ENCODE measurements around the gene SEC62. TPM values are rescaled to one million over a fixed set of nuclear protein-coding genes. Genes with fewer than 3 reads are reported as not detected.

SEC62 gene
- 100 to 1,000 TPM in 1 of 2 donors, 10 to 100 TPM in 1; 90.6 to 100 TPM for total RNA-seq

GRCh38 chr3:169966428-169966950 lies at the start of gene SEC62:
SEC62 (plus strand) TSS chr3:169966807; CDS start chr3:169966823, 16 bp downstream.
- peaks cover 8% of the 10 kb centered on the region in 2 donors for H3K36me3 Mint-ChIP-seq (ENCODE audit: insufficient read depth in 2 of 2)
- peaks cover 2 to 6% of the 10 kb centered on the region in 2 donors for H3K9me3 Mint-ChIP-seq
- peaks cover under 1% of the 10 kb centered on the region for H3K27me3 Mint-ChIP-seq (ENCODE audit: low read depth)
- peaks cover 67% of the 10 kb centered on the region for H3K4me1 Mint-ChIP-seq (ENCODE audit: low read depth)
- H3K4me3 Mint-ChIP-seq = peak within 1 kb of the TSS; percentile 95 to 96
- DNase-seq (peak; percentile 95 to 96), ATAC-seq (replicated peaks in 1 of 2) (peak; percentile 91)
- peak within 1 kb of the TSS; percentile 97 for H3K27ac Mint-ChIP-seq

GRCh38 chr3:169923189-169923588 lies 43.4 kb upstream of the SEC62 start:
- Mint-ChIP-seq H3K4me3 (no peak overlapping the region), H3K27me3 (ENCODE audit: low read depth) (no peaks in the 10 kb centered on the region), H3K9me3 (no peaks in the 10 kb centered on the region), H3K27ac (no peak overlapping the region), H3K4me1 (ENCODE audit: low read depth) (no peaks in the 10 kb centered on the region), H3K36me3 (ENCODE audit: insufficient read depth in 2 of 2) (no peaks in the 10 kb centered on the region)
- no peak for DNase-seq
- no peak for ATAC-seq (replicated peaks in 1 of 2)

GRCh38 chr3:169923831-169924230 lies 42.8 kb upstream of the SEC62 start:
- DNase-seq (no peak), ATAC-seq (replicated peaks in 1 of 2) (no peak)
- Mint-ChIP-seq H3K27me3 (ENCODE audit: low read depth) (no peaks in the 10 kb centered on the region), H3K36me3 (ENCODE audit: insufficient read depth in 2 of 2) (no peaks in the 10 kb centered on the region), H3K27ac (no peak overlapping the region), H3K4me1 (ENCODE audit: low read depth) (no peaks in the 10 kb centered on the region), H3K9me3 (no peaks in the 10 kb centered on the region), H3K4me3 (no peak overlapping the region)

- Mint-ChIP-seq H3K27ac (no peak overlapping the region), H3K4me1 (ENCODE audit: low read depth) (peaks cover 7% of the 10 kb centered on the region), H3K4me3 (no peak overlapping the region), H3K9me3 (no peaks in the 10 kb centered on the region), H3K36me3 (ENCODE audit: insufficient read depth in 2 of 2) (no peaks in the 10 kb centered on the region), H3K27me3 (ENCODE audit: low read depth) (peaks cover 7% of the 10 kb centered on the region)
- ATAC-seq (replicated peaks in 1 of 2) (peak; percentile 72 to 78), DNase-seq (peak in 1 of 2 donors; percentile 16)
Observed at GRCh38 chr3:169929830-169930519, 36.6 kb upstream of the SEC62 start.

GRCh38 chr3:169930843-169931242 lies 35.8 kb upstream of the SEC62 start:
- H3K4me1 Mint-ChIP-seq (ENCODE audit: low read depth) = peaks cover 7% of the 10 kb centered on the region
- no peak overlapping the region for H3K27ac Mint-ChIP-seq
- DNase-seq = no peak
- no peak overlapping the region for H3K4me3 Mint-ChIP-seq
- no peaks in the 10 kb centered on the region for H3K36me3 Mint-ChIP-seq (ENCODE audit: insufficient read depth in 2 of 2)
- no peak for ATAC-seq (replicated peaks in 1 of 2)
- H3K27me3 Mint-ChIP-seq (ENCODE audit: low read depth) = peaks cover 7% of the 10 kb centered on the region
- H3K9me3 Mint-ChIP-seq = no peaks in the 10 kb centered on the region

- no peak for DNase-seq
- no peak overlapping the region for H3K27ac Mint-ChIP-seq
- no peaks in the 10 kb centered on the region for H3K9me3 Mint-ChIP-seq
- H3K36me3 Mint-ChIP-seq (ENCODE audit: insufficient read depth in 2 of 2) = no peaks in the 10 kb centered on the region
- no peak overlapping the region for H3K4me3 Mint-ChIP-seq
- peaks cover 7% of the 10 kb centered on the region for H3K4me1 Mint-ChIP-seq (ENCODE audit: low read depth)
- no peak for ATAC-seq (replicated peaks in 1 of 2)
- H3K27me3 Mint-ChIP-seq (ENCODE audit: low read depth) = peaks cover 7% of the 10 kb centered on the region
Observed at GRCh38 chr3:169931747-169932520, 34.7 kb upstream of the SEC62 start.

- ATAC-seq (replicated peaks in 1 of 2) = no peak
- H3K27me3 Mint-ChIP-seq (ENCODE audit: low read depth) = peaks cover 8% of the 10 kb centered on the region
Observed at GRCh38 chr3:169939320-169939719, 27.3 kb upstream of the SEC62 start.

GRCh38 chr3:169939751-169940150 lies 26.9 kb upstream of the SEC62 start:
- no peak overlapping the region for H3K4me3 Mint-ChIP-seq
- peaks cover 8% of the 10 kb centered on the region for H3K27me3 Mint-ChIP-seq (ENCODE audit: low read depth)
- no peak overlapping the region for H3K27ac Mint-ChIP-seq
- DNase-seq = no peak
- H3K36me3 Mint-ChIP-seq (ENCODE audit: insufficient read depth in 2 of 2) = no peaks in the 10 kb centered on the region
- H3K4me1 Mint-ChIP-seq (ENCODE audit: low read depth) = peaks cover 36% of the 10 kb centered on the region
- H3K9me3 Mint-ChIP-seq = no peaks in the 10 kb centered on the region
- ATAC-seq (replicated peaks in 1 of 2) = no peak

More at GRCh38 chr3:169939320-169939719, 27.3 kb upstream of the SEC62 start:
- no peak for DNase-seq
- H3K9me3 Mint-ChIP-seq = no peaks in the 10 kb centered on the region
- H3K27ac Mint-ChIP-seq = no peak overlapping the region
- no peak overlapping the region for H3K4me3 Mint-ChIP-seq
- no peaks in the 10 kb centered on the region for H3K36me3 Mint-ChIP-seq (ENCODE audit: insufficient read depth in 2 of 2)
- H3K4me1 Mint-ChIP-seq (ENCODE audit: low read depth) = peaks cover 32% of the 10 kb centered on the region

- no peak overlapping the region for H3K27ac Mint-ChIP-seq
- DNase-seq = no peak
- H3K9me3 Mint-ChIP-seq = no peaks in the 10 kb centered on the region
Observed at GRCh38 chr3:169940470-169941181, 26.0 kb upstream of the SEC62 start.

GRCh38 chr3:169945313-169945712 lies 21.3 kb upstream of the SEC62 start:
- H3K36me3 Mint-ChIP-seq (ENCODE audit: insufficient read depth in 2 of 2) = no peaks in the 10 kb centered on the region
- H3K9me3 Mint-ChIP-seq = no peaks in the 10 kb centered on the region
- H3K4me1 Mint-ChIP-seq (ENCODE audit: low read depth) = peaks cover 59% of the 10 kb centered on the region
- ATAC-seq (replicated peaks in 1 of 2) = peak; percentile 99 to 100
- peak; percentile 62 to 79 for DNase-seq
- peak overlapping the region; percentile 67 to 85 for H3K4me3 Mint-ChIP-seq
- H3K27ac Mint-ChIP-seq = peak overlapping the region; percentile 83
- no peaks in the 10 kb centered on the region for H3K27me3 Mint-ChIP-seq (ENCODE audit: low read depth)

More at GRCh38 chr3:169940470-169941181, 26.0 kb upstream of the SEC62 start:
- H3K4me1 Mint-ChIP-seq (ENCODE audit: low read depth) = peaks cover 44% of the 10 kb centered on the region
- H3K4me3 Mint-ChIP-seq = peak overlapping the region; percentile 21 to 34
- no peak for ATAC-seq (replicated peaks in 1 of 2)
- H3K27me3 Mint-ChIP-seq (ENCODE audit: low read depth) = peaks cover 8% of the 10 kb centered on the region
- no peaks in the 10 kb centered on the region for H3K36me3 Mint-ChIP-seq (ENCODE audit: insufficient read depth in 2 of 2)

- Mint-ChIP-seq H3K36me3 (ENCODE audit: insufficient read depth in 2 of 2) (no peaks in the 10 kb centered on the region), H3K4me3 (no peak overlapping the region), H3K27ac (no peak overlapping the region), H3K27me3 (ENCODE audit: low read depth) (no peaks in the 10 kb centered on the region), H3K4me1 (ENCODE audit: low read depth) (peaks cover 51% of the 10 kb centered on the region), H3K9me3 (no peaks in the 10 kb centered on the region)
- ATAC-seq (replicated peaks in 1 of 2) (no peak), DNase-seq (no peak)
Observed at GRCh38 chr3:169946336-169946735, 20.3 kb upstream of the SEC62 start.

- H3K4me3 Mint-ChIP-seq = peak overlapping the region in 1 of 2 donors; percentile 13
- H3K36me3 Mint-ChIP-seq (ENCODE audit: insufficient read depth in 2 of 2) = no peaks in the 10 kb centered on the region
- peaks cover 0 to 2% of the 10 kb centered on the region in 2 donors for H3K9me3 Mint-ChIP-seq
- peaks cover 56% of the 10 kb centered on the region for H3K4me1 Mint-ChIP-seq (ENCODE audit: low read depth)
- no peaks in the 10 kb centered on the region for H3K27me3 Mint-ChIP-seq (ENCODE audit: low read depth)
- ATAC-seq (replicated peaks in 1 of 2) = no peak
- no peak for DNase-seq
- no peak overlapping the region for H3K27ac Mint-ChIP-seq
Observed at GRCh38 chr3:169948559-169949448, 17.8 kb upstream of the SEC62 start.

Measured in activated T-cell treated with anti-CD3 and anti-CD28 coated beads, Interleukin-2, amount 50 U/mL, for 72 hours (primary cell).